WTC11 (cell line): ENCODE results near the gene PMIS2. TPM values are rescaled to one million over a fixed set of nuclear protein-coding genes. Genes with fewer than 3 reads are reported as not detected.

ENCODE experiments used
- ATAC-seq: fragments of 200-7000 bp; cut with Tn5 transposase; 2 replicates; pipeline ENCODE4 v1.10.0; 2021; ENCODE audit warnings: mild to moderate bottlenecking, moderate library complexity
- CTCF ChIA-PET: fragments of 300-600 bp; sonication (Branson Sonifier 250); formaldehyde crosslinking; loops from one replicate; lab custom pipeline; 2021; ENCODE audit warnings: antibody characterized with exemption; lab: Charles Lee
- POLR2A ChIA-PET: fragments of 350-600 bp; sonication (Branson Sonifier 250); formaldehyde crosslinking; loops from one replicate; lab custom pipeline; 2021; ENCODE audit warnings: antibody characterized with exemption; lab: Charles Lee
- DNase-seq: peaks from one replicate; pipeline ENCODE4 v3.0.0; 2021; ENCODE audit warnings: low spot score
- H3K27ac Mint-ChIP-seq: 2 replicates; pipeline ENCODE4 v1.8.0; 2021; ENCODE audit warnings: mixed read lengths
- H3K27me3 Mint-ChIP-seq: 2 replicates; pipeline ENCODE4 v1.8.0; 2021; ENCODE audit warnings: low read depth, mild to moderate bottlenecking, moderate library complexity, mixed read lengths
- H3K36me3 Mint-ChIP-seq: 2 replicates; pipeline ENCODE4 v1.8.0; 2021; ENCODE audit warnings: mixed read lengths
- H3K4me1 Mint-ChIP-seq: 2 replicates; pipeline ENCODE4 v1.8.0; 2022; ENCODE audit warnings: mixed read lengths
- H3K4me3 Mint-ChIP-seq: 2 replicates; pipeline ENCODE4 v1.8.0; 2021; ENCODE audit warnings: mild to moderate bottlenecking, moderate library complexity, mixed read lengths
- H3K9me3 Mint-ChIP-seq: 2 replicates; pipeline ENCODE4 v1.8.0; 2021; ENCODE audit warnings: mixed read lengths
- AFF4 ChIP-seq: sonication (generic); formaldehyde crosslinking; IDR thresholded peaks from 2 replicates; pipeline ENCODE4 v1.8.1; 2023; ENCODE audit warnings: mild to moderate bottlenecking, missing genetic modification reagents, borderline replicate concordance
- AR ChIP-seq: fragments of 250-450 bp; sonication (Bioruptor Pico); IDR thresholded peaks from 2 replicates; pipeline ENCODE4 v1.9.0; 2021; ENCODE audit warnings: mild to moderate bottlenecking
- ATF1 ChIP-seq: sonication (generic); formaldehyde crosslinking; IDR thresholded peaks from 2 replicates; pipeline ENCODE4 v1.8.1; 2023; ENCODE audit warnings: mild to moderate bottlenecking, moderate library complexity, missing genetic modification reagents
- ATF3 ChIP-seq: sonication (generic); formaldehyde crosslinking; conservative IDR thresholded peaks from 2 replicates; pipeline ENCODE4 v1.8.1; 2022; ENCODE audit warnings: mild to moderate bottlenecking, missing genetic modification reagents
- CDX4 ChIP-seq: fragments of 250-450 bp; sonication (Bioruptor Pico); IDR thresholded peaks from 2 replicates; pipeline ENCODE4 v1.9.0; 2021; ENCODE audit warnings: moderate library complexity, mild to moderate bottlenecking, inconsistent platforms, borderline replicate concordance
- FOXJ3 ChIP-seq: sonication (generic); formaldehyde crosslinking; IDR thresholded peaks from 2 replicates; pipeline ENCODE4 v1.9.0; 2021; ENCODE audit warnings: missing genetic modification reagents, mild to moderate bottlenecking, borderline replicate concordance
- GABPB1 ChIP-seq: sonication (generic); formaldehyde crosslinking; IDR thresholded peaks from 2 replicates; pipeline ENCODE4 v1.8.1; 2023; ENCODE audit warnings: mild to moderate bottlenecking, missing genetic modification reagents
- HMGA2 ChIP-seq: fragments of 250-450 bp; sonication (Bioruptor Pico); IDR thresholded peaks from 2 replicates; pipeline ENCODE4 v1.4.0; 2021; ENCODE audit warnings: mild to moderate bottlenecking, moderate library complexity
- JAZF1 ChIP-seq: fragments of 250-450 bp; sonication (Bioruptor Pico); IDR thresholded peaks from 2 replicates; pipeline ENCODE4 v1.9.0; 2021; ENCODE audit warnings: moderate library complexity, mild to moderate bottlenecking, inconsistent platforms
- MLX ChIP-seq: sonication (generic); formaldehyde crosslinking; IDR thresholded peaks from 2 replicates; pipeline ENCODE4 v1.8.1; 2023; ENCODE audit warnings: mild to moderate bottlenecking, missing genetic modification reagents, moderate library complexity
- OVOL2 ChIP-seq: fragments of 250-450 bp; sonication (Bioruptor Pico); IDR thresholded peaks from 2 replicates; pipeline ENCODE4 v1.9.0; 2021; ENCODE audit warnings: mild to moderate bottlenecking, borderline replicate concordance
- PREB ChIP-seq: sonication (generic); formaldehyde crosslinking; IDR thresholded peaks from 2 replicates; pipeline ENCODE4 v1.8.1; 2022; ENCODE audit warnings: mild to moderate bottlenecking, missing genetic modification reagents, moderate library complexity, borderline replicate concordance
- SOX15 ChIP-seq: fragments of 250-450 bp; sonication (Bioruptor Pico); IDR thresholded peaks from 2 replicates; pipeline ENCODE4 v1.9.0; 2021; ENCODE audit warnings: mild to moderate bottlenecking
- STAT6 ChIP-seq: sonication (generic); formaldehyde crosslinking; conservative IDR thresholded peaks from 2 replicates; pipeline ENCODE4 v1.8.1; 2023; ENCODE audit warnings: mild to moderate bottlenecking, low read depth, missing genetic modification reagents, moderate library complexity
- ZNF121 ChIP-seq: sonication (generic); formaldehyde crosslinking; IDR thresholded peaks from 2 replicates; pipeline ENCODE4 v1.8.0; 2023; ENCODE audit warnings: missing genetic modification reagents
- ZNF138 ChIP-seq: sonication (generic); formaldehyde crosslinking; conservative IDR thresholded peaks from 2 replicates; pipeline ENCODE4 v1.8.1; 2022; ENCODE audit warnings: mild to moderate bottlenecking, moderate library complexity, missing genetic modification reagents
- ZNF219 ChIP-seq: sonication (generic); formaldehyde crosslinking; IDR thresholded peaks from 2 replicates; pipeline ENCODE4 v1.8.0; 2023; ENCODE audit warnings: missing genetic modification reagents, mild to moderate bottlenecking, borderline replicate concordance
- ZNF317 ChIP-seq: sonication (generic); formaldehyde crosslinking; IDR thresholded peaks from 2 replicates; pipeline ENCODE4 v1.8.1; 2023; ENCODE audit warnings: low read depth, mild to moderate bottlenecking, moderate library complexity, missing genetic modification reagents, borderline replicate concordance
- total RNA-seq: library from RNA; stranded (reverse); gene quantifications from 3 replicates; pipeline ENCODE4 v1.2.3, GENCODE V29; 2021

PMIS2 gene
- total RNA-seq, 1 experiment from 2014 or later: not detected

- ChIA-PET POLR2A (interaction anchor here (0.5 kb wide), 1 partner anchor 55 kb away, joined by 3 read pairs; no protein-coding TSS in a partner anchor), CTCF (interaction anchor here (0.6 to 2.4 kb wide), 10 partner anchors 19 to 384 kb away, joined by 3 to 35 read pairs (median 4); no protein-coding TSS in a partner anchor)
- peaks cover 6% of the 10 kb centered on the region for H3K36me3 Mint-ChIP-seq
- no peaks in the 10 kb centered on the region for H3K4me1 Mint-ChIP-seq
- H3K4me3 Mint-ChIP-seq: no peak overlapping the region
- no peak overlapping the region for H3K27ac Mint-ChIP-seq
- TF ChIP-seq MLX (CRISPR knock-in tag) (no peak), GABPB1 (CRISPR knock-in tag) (no peak), JAZF1 (CRISPR knock-in tag) (no peak), AR (CRISPR knock-in tag) (no peak), ATF1 (CRISPR knock-in tag) (no peak), PREB (no peak), SOX15 (CRISPR knock-in tag) (no peak), AFF4 (CRISPR knock-in tag) (no peak), OVOL2 (CRISPR knock-in tag) (no peak), ZNF219 (CRISPR knock-in tag) (no peak), CDX4 (no peak), FOXJ3 (CRISPR knock-in tag) (no peak), STAT6 (CRISPR knock-in tag) (no peak), ZNF138 (CRISPR knock-in tag) (no peak), ZNF317 (no peak), ZNF121 (CRISPR knock-in tag) (no peak), ATF3 (CRISPR knock-in tag) (no peak), HMGA2 (CRISPR knock-in tag) (no peak)
- DNase-seq (peak; percentile 52), ATAC-seq (peak; percentile 77)
- no peaks in the 10 kb centered on the region for H3K9me3 Mint-ChIP-seq
- no peaks in the 10 kb centered on the region for H3K27me3 Mint-ChIP-seq
Measured at GRCh38 chr19:35618857-35619256, 32.9 kb downstream of the PMIS2 start.
